ENCODE results near the gene MYO16.
"Not testable (repeated sequence)": the region's sequence is repeated elsewhere in the genome, so short reads cannot be mapped to it uniquely, and the experiment has no call there.

Gene MYO16

DNA sequence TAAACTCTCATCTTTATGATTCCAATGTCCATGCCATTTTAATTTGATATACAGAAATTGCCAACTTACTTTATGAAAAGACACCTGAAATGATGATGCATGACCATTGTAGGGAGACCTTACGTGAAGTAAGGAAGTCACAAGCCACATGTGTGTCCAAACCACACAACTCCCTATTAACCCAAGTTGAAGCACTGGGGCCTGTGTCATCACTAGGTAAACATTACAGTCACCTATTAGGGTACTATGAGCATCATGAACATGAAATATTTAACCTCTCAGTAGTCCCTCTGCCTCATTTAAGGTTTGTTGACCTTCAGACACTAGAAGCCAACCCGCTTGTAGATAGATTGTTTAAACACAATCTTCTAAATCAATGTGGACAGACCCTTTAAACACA, 580.1 kb downstream of the MYO16 start:
- DNase-seq = no peak

DNA sequence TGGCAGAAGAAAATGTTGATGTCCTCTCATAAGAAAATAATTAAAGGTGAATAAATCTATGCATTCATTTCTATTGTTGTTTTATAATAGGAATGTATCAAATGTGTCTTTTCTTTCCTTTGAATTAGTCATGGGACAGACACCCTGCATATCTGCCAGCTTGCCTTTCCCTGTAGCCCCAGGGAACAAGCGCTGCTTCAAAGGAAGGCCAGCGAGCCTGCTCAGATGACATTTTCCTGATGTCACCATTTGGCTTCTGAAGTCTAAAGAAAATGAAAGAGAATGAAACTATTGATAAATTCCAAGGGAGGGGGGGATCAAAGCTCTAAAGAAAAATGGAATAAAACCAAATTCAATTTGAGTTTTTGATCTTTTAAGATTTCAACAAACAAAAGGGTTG, 582.2 kb downstream of the MYO16 start:
- no peak for DNase-seq

DNA sequence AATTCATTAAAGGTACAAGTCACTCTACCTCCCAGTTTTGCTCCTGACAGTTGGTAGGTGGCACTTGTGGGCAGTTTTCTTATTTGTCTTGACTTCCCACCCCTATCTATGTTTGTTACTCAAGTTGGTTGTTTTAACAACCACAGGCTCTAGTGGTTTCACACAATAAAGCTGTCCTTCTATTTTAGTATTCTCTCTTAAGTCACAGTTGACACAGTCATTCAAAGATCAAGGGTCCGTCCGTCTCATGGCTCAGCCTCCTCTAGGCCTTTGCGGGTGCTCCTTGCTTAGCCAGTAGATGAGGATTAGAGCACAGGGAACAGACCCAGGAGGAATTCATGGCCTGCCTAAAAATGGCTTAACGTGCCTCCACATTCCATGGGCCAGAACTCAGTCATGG, 583.2 kb downstream of the MYO16 start:
- no peak for DNase-seq

DNA sequence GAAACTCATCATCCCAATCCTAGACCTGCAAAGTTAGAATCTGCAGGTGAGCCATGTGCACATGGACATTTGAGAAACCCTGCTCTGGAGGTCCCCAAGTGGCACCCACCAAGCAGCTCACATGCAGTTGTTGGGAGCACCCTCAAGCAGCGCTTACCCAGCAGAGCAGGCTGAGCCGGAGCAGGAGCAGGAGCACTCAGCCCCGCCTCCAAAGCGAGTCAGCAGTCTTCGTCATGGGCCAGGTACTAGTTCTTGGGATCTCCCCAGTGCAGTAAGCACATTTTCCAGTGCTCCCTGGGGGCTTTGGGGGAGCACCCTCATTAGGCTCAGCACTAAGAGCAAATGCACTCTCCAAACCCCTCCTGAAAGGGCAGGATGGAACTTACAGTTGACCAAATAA, 584.3 kb downstream of the MYO16 start:
- no peak for DNase-seq

DNA sequence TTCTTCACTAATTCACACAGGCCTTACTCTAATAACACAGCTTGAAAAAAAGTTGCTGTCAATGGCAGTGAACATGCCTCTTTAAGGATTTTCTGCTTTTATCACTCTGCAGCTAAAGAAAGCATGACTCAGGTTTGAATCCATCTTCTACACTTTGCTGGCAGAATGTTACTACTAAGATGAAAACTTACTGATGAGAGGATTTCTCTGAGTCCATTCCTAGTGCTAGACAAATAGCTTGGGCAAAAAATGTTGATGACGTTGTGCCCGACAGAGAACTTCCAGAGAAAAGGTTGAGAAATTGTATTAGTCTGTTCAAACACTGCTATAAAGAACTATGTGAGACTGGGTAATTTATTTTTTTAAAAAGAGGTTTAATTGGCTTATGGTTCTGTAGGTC, 585.0 kb downstream of the MYO16 start:
- no peak for DNase-seq

DNA sequence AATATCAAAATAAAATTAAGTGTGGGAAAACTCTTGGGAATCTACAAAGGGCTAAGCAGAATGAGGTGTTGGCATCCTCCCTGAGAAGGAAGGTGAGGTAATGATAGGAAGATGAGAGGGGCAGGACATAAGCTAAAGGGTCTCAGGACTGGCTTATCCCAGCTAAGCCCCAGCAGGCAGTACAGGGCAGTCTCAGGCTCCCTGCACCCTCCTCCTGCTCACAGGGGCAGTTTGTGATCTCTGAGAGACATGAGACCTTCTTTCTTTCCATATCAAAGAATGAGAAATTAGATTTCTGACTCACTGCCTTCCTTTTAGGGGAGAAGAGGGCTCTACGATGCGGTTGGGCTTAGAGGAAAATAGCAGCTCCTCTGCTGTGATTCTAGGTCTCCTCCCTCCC, 586.0 kb downstream of the MYO16 start:
- DNase-seq = no peak

DNA sequence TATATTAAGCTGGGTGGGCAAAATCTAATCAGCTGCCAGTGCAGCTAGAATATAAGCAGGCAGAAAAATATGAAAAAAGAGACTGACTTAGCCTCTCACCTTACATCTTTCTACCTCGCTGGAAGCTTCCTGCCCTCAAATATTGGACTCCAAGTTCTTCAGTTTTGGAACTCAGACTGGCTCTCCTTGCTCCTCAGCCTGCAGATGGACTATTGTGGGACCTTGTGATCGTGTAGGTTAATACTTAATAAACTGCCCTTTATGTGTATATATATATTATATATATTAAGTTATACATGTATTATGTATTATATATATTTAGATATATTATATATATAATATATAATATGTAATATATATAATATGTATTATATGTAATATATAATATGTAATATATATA, 588.1 kb downstream of the MYO16 start:
- DNase-seq = not testable (repeated sequence)

DNA sequence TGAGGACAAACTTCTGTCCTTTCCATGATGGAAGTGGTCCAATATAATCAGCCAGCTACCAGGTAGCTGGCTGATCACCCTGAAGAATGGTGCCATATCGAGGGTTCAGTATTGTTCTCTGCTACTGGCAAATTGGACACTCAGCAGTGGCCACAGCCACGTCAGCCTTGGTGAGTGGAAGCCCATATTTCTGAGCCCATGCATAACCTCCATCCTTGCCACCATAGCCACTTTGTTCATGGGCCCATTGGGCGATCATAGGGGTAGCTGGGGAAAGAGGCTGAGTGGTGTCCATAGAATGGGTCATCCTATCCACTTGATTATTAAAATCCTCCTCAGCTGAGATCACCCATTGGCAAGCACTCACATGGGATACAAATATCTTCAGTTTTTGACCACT, 591.2 kb downstream of the MYO16 start:
- no peak for DNase-seq

DNA sequence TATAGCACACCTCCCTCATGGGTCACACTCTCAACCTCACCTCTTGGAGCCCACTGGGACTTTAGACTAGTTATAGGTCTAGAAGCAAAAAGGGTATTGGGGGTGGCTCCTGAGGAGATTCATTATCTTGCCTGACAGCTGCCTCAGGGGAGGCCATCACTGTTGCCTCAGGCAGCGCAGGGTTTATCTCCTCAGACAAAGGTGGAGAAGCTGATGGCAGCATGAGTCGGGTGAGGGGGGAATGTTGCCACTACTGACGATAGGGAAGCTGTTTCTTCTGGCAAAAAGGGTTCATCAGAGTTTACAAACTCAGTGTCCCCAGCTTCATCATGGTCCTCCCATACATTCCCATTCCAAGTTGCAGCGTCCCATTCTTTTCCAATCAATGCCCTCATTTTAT, 594.6 kb downstream of the MYO16 start:
- DNase-seq = no peak

DNA sequence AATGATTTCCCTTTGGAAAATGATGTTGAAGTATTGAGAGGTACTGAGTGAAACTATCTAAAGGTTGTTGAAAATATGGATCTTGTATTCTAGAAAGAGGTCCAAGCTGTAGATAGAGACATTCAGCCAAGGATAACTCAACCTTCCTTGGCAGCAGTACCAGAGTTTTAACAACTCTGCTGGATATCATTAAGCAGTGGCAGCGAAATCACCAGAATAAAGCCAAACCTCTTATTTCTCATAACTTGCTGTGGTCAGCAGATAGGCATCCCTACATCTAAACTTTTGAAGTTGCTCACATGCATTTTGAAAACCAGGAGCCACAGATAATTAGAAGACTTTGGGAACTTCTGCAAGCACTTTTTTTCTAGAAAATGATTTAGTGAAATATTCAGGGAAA, 597.2 kb downstream of the MYO16 start:
- DNase-seq = no peak

DNA sequence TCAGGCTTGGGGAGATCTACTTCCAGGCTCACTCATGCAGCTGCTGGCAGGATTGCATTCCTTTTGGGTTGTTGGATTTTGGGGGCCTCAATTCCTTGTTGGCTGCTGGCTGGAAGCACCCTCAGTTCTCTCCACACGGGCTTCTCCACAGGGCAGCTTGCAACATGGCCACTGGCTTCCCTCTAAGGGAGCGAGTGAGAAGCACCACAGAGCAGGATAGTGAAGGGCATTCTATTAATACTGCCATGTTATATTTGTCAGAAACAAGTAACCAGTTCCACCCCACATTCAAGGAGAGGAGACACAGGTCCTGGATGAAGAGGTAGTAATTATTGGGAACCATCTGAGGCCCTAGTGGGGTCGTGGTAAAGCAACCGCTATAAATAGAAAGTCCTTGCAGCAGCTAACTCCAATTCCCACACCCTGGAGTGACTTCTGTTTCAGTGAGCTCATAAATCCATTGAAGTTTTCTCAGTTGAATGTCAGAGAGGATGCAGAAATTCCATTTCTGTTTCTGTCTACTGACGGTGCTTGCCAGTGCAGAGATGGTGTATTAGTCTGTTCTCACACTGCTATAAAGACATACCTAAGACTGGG, 598.0 kb downstream of the MYO16 start:
- no peak for DNase-seq

DNA sequence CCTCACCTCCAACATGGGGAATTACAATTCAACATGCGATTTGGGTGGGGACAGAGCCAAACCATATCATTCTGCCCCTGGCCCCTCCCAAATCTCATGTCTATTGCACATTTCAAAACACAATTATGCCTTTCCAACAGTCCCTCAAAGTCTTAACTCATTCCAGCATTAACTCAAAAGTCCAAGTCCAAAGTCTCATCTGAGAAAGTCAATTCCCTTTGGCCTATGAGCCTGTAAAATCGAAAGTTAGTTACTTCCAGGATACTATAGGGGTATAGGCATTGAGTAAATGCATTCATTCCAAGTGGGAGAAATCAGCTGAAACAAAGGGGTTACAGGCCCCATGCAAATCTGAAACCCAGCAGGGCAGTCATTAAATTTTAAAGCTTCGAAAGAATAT, 598.8 kb downstream of the MYO16 start:
- DNase-seq = no peak

DNA sequence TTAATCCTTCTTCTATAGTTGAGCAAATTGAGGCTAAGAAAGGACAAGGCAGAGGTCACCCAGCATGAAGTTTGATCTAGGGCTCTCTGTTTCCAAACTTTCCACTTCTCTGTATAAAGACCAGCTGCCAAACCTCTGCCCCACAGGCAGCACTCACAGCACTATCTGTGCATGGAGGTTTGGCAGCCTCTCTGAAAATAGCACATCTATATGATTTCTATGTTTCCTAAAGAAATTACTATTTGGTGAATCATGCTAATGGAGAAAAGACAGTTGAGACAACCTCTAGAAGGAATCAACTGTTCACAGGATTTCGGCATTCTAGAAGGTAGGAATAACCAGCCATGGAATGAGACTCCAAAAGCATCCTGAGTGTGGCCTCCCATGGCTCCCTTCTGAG, 602.5 kb downstream of the MYO16 start:
- DNase-seq = no peak

DNA sequence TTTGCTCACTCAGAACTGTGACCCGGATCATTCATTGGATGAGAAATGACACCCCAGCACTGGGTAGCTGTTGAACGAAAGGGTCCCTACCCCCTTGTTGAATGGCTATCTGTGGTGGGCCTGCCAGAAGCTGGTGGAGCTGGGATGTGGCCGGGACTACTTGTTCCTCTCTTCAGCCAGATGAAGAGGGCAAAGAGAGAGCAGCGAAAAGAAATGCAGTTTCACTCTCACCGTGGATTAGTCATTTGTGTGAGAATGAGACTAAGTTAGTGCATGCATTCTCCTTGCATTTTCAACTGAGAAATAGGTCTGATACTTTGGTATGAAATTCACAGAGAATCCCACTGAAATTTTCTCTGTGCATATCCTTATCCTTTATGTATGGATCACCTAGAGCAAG, 603.9 kb downstream of the MYO16 start:
- DNase-seq = no peak

DNA sequence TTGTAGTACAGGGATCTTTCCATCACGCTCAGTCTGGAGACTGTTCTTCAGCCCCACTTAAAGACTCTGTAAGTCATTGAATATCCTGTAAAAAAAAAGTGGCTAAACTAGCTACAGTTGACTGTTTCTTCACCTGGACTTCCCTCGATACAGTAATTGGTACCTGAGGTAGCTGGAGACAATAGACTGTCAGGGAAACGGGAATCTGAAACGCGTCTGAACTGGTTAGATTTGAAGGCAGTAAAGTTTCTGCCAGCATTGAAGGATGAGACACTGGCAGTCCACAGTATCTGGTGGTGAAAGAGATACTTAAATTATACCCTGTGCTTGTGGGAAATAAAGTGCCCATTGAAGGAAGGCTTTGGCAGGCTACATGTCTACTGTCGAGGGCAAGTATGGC, 606.5 kb downstream of the MYO16 start:
- no peak for DNase-seq

DNA sequence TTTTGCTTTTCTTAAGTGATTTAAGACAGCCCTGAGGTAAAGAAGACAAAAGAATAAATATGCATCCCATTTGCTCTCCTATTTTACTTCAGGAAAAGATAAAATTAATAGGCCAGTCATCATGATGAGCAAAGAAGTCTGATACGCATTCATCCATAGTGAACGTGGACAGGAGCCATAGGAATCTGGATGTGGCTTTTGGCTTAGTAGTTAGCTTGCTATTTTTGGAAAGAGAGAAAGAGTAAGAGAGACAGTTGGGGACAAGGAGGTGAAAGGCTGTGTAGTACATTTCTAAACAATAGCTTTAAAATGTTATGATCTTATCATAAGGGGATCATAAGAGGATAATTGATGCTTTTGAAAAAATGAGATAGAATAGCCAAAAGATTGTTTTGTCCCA, 611.7 kb downstream of the MYO16 start:
- no peak for DNase-seq

DNA sequence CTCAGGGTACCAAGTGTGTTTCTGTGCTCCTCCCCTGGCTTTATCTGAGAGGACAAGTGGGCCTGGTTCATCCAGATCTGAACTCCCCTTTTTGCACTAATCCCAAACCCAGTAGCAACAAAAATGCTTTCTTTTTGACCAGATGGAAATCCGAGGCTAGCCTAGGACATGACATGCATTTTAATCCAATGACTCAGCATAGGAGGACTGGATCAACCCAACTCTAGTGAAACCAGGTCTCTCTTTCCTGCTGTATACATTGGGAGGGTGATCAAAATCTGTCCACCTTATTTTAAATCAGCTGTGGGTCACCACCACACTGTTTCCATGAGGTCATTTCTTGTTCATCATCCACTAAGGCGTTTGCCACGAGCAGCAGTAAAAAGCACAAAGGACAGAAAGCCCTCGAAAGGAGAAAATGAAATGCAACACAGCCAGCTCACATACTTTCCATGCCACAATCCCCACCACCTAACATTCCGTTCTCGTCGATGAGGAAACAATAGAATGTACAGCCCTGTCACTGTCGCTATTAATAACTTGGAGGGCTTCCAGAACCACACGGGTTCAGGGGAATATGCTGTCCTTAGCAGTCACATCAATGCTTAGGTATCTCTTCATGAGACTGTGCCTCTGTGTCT, 614.0 kb downstream of the MYO16 start:
- no peak for DNase-seq

DNA sequence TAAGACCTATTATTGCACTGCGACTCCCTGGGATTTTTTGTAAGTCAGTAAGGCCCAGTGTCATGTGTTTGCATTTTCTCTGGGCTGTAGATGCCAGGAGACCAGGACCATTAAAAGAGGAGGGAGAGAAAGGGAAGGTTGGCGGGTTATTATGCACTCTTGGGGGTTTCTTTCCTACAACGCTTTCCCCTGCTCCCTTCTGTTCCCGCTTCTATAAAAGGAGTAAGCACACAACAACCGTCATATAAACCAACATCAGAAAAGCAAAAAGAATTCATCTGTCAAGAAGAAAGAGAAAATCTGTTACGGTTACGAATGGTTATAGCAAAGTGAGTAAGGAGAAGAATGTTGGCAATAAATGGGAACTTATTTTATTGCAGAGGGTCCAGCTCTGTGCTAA, 615.2 kb downstream of the MYO16 start:
- DNase-seq = no peak

DNA sequence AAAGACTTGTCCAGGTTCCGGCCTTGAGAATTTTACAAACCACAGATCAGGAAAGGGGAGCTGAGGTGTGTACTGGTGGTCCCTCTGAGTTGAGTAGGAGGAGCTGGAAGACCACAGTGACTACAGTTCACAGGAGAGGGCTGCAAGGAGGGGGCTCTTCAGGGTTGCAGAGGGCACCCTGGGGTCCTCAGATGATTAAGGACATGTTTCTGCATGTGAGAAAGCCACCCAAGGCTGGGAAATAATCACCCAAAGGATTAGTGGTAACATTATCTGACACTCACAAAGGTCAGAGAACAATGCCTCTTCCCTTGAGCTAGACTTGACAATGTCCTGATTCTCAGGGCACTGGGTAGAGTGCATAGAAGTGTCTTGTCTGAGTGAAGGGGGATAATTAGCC, 616.6 kb downstream of the MYO16 start:
- DNase-seq = no peak

DNA sequence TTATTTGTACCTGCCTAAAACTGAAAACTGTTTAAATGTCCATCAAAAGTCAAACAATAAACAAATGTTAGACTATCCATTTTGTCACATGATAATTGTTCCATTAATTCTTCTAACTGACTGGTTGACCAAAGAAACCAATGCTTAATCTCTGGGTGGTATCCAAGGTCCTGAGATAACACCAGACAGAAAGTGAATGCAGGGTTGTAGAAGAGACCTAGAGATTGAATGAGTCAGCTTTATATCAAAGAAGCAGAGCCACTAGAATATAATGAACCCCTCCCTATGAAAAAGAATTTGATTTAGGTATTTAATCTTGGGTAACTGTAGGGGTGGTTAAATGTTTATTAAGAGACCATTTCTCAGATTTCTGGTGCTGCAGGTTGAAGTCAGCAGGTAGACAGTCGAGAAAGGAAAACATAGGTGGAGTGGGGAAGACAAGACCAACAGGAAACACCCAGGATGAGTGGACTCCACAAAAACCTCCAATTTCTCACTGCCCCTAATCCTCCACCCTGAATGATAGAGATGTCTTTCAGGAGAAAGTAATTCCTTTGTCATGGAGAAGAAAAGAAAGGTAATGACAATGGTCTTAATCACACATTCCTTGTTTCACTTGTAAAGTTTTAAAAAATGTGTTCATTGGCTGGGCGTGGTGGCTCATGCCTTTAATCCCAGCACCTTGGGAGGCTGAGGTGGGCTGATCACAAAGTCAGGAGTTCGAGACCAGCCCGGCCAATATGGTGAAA, 620.5 kb downstream of the MYO16 start:
- DNase-seq = no peak

DNA sequence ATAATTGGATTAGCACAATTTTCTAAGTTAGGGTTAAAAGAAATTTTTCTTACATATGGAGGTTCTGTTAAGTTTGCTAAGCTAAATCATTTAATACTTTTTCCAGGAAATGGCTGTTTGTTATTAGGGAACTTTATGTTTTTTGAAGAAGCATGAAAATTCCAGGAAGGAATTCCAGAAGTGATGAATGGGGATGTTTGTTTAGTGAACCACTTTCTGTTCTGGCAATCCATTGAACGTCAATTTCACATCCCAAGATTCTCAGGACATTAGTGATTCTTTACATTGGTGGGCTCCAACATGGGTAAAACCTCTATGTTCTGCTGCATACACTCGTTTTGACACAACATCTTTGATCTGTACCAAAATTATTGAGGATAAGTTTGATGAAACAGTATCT, 622.5 kb downstream of the MYO16 start:
- DNase-seq = no peak

DNA sequence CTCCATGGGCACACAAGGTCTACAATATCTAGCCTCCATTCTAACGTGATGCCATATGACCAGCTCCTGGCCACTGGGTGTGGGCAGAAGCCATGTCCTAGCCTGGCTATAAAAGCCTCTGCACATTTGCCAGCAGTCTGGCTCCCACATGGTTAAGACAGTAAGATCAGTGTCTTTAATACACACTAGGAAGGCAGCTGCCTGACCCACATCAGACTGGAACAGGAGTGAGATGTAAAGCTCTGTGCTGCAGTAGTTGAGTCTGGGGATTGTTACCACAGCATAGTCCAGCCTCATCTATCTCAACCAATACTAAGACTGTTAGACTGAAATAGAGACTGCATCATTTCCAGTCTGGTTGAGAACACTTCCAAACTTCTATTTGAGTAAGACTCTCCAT, 623.9 kb downstream of the MYO16 start:
- no peak for DNase-seq

DNA sequence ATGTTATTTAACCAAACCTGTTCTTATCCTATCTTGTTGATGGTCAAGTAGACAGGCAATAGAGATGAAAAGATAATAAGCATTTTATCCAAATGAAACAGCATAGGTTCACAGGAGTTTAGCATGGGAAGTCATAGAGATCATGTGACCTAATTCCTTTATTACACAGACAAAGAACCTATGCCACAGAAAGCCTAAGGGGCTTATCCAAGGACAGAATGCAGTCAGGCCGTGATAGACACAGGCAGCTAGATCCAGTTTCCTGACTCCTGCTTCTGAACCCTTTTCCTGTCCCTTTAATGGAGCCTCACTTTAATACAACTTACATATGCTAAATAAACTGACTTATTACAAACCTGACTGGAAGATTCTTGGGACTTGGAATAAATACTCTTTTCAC, 624.9 kb downstream of the MYO16 start:
- no peak for DNase-seq

DNA sequence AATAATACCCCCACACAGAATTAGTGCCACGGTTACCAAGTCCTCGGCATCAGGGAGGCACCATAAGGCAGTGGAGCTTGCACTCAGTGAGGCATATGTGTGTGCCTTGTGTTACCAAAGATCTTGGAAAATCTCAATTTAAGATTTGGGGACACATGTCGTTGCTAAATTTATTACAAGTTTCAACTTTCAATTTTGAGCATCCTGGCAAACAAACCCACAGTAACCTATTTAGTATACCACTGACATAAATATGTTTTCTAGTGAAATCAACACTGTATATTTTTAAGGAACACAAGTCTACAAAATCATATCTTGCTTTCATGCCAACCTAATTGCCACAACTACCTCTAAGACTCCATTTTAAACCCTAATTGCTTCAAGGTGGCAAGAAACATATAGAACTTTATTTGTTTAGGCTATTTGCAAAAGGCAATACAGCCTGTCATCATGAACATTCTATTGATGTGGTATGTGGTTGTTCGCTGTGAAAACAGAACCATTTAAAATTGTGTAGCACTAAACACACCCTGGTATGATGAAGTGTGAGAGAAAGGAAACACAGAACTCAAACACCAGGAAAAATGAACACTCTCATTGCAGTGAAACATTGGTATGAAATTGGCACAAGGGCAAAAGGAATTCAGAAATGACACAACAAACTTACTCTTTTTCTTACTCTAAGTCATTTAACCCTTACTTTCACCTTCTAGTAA, 625.9 kb downstream of the MYO16 start:
- DNase-seq = no peak
